Upper lobe of left lung (tissue), 4 donors: ENCODE data around the gene JAKMIP2.

Experiments used
- POLR2A ChIP-seq, 4 donors: fragments of 450-650 bp; IDR thresholded peaks; one replicate each; pipeline ENCODE4 v1.5.1; 2016 to 2017; ENCODE audit warnings: antibody characterized with exemption in 4 of 4, mild to moderate bottlenecking in 2 of 4
- POLR2AphosphoS5 ChIP-seq, 2 donors: sonication (generic); formaldehyde crosslinking; IDR thresholded peaks; one replicate each; pipeline ENCODE4 v1.5.1; 2017; ENCODE audit warnings: antibody characterized with exemption in 2 of 2

GRCh38 chr5:147734894-147735293 lies 47.6 kb downstream of the JAKMIP2 start:
- TF ChIP-seq POLR2AphosphoS5 (IDR thresholded peaks at IDR 0.05) (no peak), POLR2A (IDR thresholded peaks at IDR 0.05) (no peak)
